Renal cortex interstitium (tissue), 11 donors: Measurements from ENCODE around the gene BCLAF1. TPM values are rescaled to one million over a fixed set of nuclear protein-coding genes. Genes with fewer than 3 reads are reported as not detected.
A peak's percentile ranks its signal among the peaks of the same experiment; 100 is the strongest.
"Not testable (repeated sequence)": the region's sequence is repeated elsewhere in the genome, so short reads cannot be mapped to it uniquely, and the experiment has no call there.

ENCODE experiments used
- DNase-seq, 11 donors: peaks; one replicate each; pipeline ENCODE4 v3.0.0-alpha.2; 2013; ENCODE audit warnings: low read depth in 9 of 11, low spot score in 4 of 11; ENCODE audit errors: extremely low read depth in 1 of 11
- polyA plus RNA-seq, 3 donors: library from polyadenylated mRNA; unstranded; fragments of 120-200 nt; gene quantifications; one replicate each; pipeline ENCODE4 v1.2.1, GENCODE V29; 2013; ENCODE audit not compliant: insufficient read length in 3 of 3

BCLAF1 gene
- polyA plus RNA-seq, 3 donors = 193 to 227 (median 212) TPM

DNA sequence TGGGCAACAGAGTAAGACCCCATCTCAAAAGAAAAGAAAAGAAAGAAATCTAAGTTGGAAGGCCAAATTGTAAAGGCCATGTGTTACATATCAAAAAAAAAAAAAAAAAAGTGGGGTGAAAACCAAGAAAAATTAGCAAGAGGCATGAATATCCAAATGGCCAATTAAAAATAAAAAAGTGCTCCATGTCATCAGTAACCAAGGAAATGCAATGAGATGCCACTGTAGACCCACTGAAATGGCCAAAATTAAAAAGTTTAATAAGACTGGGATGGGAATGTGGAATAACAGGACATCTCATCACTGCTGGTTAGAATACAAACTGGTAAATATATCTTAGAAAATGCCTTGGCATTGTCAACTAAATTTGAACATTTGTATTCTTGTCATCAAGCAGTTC, 30.1 kb upstream of the BCLAF1 start:
- DNase-seq = no peak

GRCh38 chr6:136318676-136319075, 29.0 kb upstream of the BCLAF1 start:
- DNase-seq = no peak

- DNase-seq = no peak
Observed at GRCh38 chr6:136317971-136318370, 28.3 kb upstream of the BCLAF1 start.

DNA sequence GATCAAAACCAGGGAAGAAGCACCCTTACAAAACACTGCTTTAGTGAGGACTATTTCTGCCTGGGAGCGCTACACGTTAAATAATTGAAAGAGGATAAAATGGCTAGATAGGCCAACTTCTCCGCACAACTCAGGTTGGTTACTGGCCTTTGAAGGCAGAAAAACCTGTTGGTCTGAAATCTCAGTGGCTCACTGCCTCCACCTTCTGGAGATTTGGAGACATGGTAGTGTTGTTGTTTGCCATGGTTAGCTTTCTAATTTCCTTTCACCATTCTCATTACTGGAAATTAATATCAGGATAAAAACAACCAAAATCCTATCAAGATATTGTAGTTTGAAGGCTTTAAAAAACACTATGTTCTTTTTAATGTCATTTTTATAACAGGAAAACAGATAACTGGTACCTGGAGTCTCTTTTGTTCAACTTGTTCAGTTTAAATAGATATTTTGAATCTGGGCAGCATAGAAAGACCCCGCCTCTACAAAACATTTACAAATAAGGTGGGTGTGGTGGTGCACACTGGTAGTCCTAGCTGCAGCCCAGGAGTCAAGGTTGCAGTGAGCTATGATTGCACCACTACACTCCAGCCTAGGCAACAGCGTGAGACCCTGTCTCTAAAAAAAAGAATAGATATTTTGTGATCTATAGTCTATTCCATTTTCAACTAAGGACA, 27.5 kb upstream of the BCLAF1 start:
- peak in 9 of 11 donors; percentile 47 to 74 (median 51) for DNase-seq

DNA sequence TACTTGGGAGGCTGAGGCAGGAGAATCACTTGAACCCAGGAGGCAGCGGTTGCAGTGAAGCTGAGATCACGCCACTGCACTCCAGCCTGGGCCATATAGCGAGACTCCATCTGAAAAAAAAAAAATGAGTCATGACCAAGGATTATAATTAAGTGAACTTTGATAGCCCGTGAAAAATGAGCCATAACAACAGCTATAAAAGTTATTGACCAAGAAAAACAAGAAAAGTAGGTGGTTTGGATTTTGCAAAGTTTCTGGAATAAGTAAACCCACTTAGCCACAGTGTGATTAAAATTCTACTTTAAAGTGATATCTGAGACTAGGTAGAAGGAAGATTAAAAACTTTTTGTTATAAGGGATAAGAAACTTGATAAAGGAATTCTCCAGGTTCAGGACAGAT, 25.9 kb upstream of the BCLAF1 start:
- DNase-seq = no peak

DNA sequence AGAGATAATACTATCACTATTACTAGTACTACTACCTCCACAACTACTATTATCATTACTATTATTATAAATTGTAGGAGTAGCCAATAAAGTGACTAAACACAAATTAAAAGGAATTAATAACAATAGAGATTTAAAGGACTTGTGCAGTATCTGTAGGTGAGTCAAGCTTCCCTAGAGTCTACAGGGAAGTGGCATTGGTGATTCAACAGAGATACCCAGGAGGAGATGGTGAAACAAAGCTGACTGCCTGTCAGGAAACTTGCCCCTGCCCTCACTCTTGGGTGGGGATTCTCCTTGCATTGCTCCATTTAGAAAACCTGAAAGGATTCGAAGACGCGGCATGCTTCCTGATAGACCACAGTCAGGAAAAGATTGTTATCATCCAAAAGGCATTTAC, 23.3 kb upstream of the BCLAF1 start:
- DNase-seq = no peak

- DNase-seq = no peak
Observed at GRCh38 chr6:136309729-136310311, 20.2 kb upstream of the BCLAF1 start.

DNA sequence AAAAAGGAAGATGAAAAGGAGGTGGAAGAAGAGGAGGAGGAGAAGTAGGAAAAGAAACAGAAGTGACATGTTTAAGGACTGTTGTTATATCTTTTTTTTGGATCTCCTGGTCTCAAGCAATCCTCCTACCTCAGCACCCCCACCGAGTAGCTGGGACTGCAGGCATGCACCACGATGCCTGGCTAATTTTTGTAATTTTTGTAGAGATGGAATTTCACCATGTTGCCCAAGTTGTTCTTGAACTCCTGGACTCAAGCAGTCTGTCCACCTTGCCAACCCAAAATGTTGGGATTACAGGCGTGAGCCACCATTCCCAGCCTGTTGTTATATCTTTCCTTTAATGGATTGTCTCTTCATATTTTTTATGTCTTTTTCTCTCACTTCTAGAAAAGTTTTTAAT, 19.5 kb upstream of the BCLAF1 start:
- no peak for DNase-seq

DNA sequence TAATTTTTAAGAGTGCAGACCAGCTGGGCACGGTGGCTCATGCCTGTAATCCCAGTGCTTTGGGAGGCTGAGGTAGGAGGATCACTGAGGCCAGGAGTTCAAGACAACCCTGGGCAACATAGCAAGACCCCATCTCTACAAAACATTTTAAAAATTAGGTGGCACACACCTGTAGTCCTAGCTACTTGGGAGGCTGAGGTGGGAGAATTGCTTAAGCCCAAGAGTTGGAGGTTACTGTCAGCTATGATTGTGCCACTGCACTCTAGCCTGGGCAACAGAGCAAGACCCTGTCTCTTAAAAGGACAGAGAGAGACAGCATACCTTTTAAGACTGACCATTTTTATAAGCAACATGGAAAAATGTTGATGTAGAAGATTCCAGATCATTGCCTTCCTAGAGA, 18.8 kb upstream of the BCLAF1 start:
- DNase-seq = not testable (repeated sequence)

DNA sequence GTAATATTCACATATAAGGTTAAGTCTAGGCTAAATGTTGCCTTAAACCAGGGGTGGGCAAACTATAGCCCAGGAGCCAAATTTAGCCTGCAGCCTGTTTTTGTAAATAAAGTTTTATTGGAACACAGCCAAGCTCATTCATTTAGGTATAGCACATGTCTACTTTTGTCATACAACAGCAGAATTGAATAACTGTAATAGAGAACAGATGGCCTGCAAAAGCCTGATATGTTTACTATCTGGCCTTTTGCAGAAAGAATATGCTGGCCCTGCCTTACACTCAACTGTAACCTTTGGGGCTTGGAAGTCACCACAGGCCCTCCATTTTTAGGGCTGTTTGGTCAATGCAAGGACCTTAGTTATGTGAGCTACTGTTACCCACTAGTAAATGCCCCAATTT, 17.7 kb upstream of the BCLAF1 start:
- no peak for DNase-seq

DNA sequence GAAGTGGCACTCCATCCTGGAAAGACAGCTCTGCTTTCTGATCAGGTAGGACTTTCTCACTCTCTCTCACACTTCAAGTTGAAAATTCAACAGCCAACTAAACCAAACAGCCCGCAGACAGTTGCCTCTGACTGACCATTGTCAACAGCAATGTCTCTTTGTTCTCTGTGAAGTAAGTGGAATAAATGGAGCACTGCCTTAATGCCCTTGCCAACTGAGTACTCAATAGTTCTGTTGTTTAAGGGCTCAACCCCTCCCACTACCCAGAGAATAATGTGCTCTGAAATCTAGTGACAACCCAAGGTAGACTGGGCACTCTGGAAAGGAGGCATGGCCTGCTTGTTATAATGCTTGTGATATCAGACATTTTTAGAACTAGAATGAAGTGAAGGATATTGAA, 16.8 kb upstream of the BCLAF1 start:
- no peak for DNase-seq

DNA sequence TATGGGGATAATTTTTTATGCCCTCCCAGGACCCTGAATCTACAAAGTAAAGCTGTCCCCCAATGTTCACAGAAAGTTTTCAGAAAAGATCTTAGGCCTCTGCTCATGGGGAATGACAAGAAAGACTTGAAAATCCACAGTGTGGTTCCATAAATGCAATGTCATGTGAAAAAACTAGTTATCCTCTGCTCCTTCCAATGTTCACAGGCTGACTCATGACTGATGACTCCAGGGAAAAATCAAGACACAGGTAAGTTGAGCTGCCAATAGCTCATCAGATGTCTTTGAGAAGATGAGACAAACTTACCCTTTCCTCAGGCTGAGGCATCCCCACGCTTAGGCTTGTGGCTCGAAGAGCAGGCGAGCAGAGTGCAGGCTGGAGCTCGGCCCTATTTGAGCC, 14.8 kb upstream of the BCLAF1 start:
- DNase-seq = no peak

GRCh38 chr6:136303516-136303915, 13.9 kb upstream of the BCLAF1 start:
- no peak for DNase-seq

DNA sequence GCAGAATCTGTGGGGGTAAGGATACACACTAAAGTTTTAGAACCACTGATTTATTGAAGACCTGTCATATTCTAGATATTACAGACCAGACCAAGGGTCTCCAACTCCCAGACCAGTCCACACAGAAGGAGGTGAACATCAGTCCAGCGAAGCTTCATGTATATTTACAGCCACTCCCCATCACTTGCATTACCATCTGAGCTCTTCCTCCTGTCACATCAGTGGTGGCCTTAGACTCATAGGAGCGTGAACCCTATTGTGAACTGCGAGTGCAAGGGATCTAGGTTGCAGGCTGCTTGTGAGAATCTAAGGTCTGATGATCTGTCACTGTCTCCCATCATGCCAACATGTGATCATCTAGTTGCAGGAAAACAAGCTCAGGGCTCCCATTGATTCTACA, 5.0 kb upstream of the BCLAF1 start:
- no peak for DNase-seq

- peak in 9 of 11 donors; percentile 36 to 77 (median 58) for DNase-seq
Observed at GRCh38 chr6:136290410-136291010, 864 bp upstream of the BCLAF1 start.

- peak; percentile 78 to 91 (median 88) for DNase-seq
Observed at GRCh38 chr6:136289327-136289578, 393 bp downstream of the BCLAF1 start.

DNA sequence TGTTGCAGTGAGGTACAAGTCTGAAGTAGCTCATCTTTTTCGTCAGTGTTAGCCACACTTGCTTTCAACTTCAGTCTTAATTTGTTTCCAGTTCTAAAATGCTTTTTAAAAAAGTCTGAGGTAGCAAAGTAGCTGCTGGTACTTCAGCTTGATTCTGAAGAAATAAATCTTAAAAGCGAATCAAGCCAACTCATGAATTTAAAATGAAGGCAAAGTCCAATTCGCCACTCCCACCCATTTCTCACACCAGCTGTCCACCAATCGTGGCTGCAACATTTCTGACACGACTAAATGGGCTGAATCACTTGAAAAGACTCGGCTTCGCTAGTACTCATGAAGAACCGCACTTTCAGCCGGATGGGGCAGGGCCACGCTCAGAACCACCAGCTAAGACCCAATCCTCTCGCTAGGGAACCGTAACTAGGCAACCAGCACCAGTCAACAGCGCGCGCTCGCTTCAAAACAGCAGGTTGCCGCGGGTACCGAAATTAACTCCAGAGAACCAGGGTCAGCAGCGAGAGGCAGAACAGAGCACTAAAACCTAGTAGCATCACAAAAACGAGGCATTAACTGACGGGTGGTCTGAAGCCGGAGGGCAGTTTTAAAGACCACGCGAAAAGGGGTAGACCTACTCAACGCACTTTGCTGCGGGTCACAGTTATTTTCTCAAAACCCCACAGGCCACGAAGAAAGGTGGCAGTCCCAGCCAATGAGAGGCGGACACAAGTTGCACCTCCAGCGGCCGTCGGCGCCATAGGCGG, 900 bp downstream of the BCLAF1 start:
- peak; percentile 47 to 83 (median 69) for DNase-seq

DNA sequence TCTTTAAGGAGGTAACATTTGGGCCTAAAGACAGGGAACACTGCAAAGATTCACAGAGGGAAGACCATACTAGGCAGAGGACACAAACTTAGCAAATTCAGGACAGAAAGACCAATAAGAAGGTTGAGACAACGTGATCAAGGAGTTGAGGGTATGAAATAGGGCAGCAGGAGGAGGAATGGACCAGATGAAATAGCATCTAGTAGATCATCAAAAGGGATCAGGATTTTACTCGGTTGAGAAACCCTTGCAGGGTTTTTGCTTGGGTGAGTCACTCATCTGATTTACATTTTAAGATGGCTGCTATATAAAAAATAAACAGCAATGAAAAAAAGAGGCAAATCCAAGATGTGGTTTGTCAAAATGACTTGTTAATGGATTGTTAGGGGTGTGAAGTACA, 4.7 kb downstream of the BCLAF1 start:
- no peak for DNase-seq

GRCh38 chr6:136282906-136283305, 6.7 kb downstream of the BCLAF1 start:
- DNase-seq = no peak

- no peak for DNase-seq
Observed at GRCh38 chr6:136280032-136280609, 9.5 kb downstream of the BCLAF1 start.
